Measurements from ENCODE around the gene NDUFAF8.

GRCh38 chr17:81193470-81194224 lies 45.5 kb upstream of the NDUFAF8 start:
- TF ChIP-seq POLR2A (IDR thresholded peaks at IDR 0.05; ENCODE audit: borderline replicate concordance, extremely low read depth, insufficient read depth, insufficient read length) (no peak), CTCF (IDR thresholded peaks at IDR 0.05 in 2 of 3, conservative IDR thresholded peaks at IDR 0.05 in 1 of 3; ENCODE audit: borderline replicate concordance in 1 of 3, insufficient read depth in 1 of 3, low read depth in 2 of 3, low read length in 2 of 3) (no peak), EZH2 (IDR thresholded peaks at IDR 0.05) (no peak), ATF3 (IDR thresholded peaks at IDR 0.05) (no peak), ZBTB33 (IDR thresholded peaks at IDR 0.05; ENCODE audit: extremely low read depth, insufficient replicate concordance, low read length) (no peak), POLR2AphosphoS5 (IDR thresholded peaks at IDR 0.05; ENCODE audit: low read depth, low read length) (no peak), SIN3A (IDR thresholded peaks at IDR 0.05; ENCODE audit: low read depth) (no peak), RAD21 (IDR thresholded peaks at IDR 0.05; ENCODE audit: low read depth) (no peak), REST (IDR thresholded peaks at IDR 0.05; ENCODE audit: low read depth) (no peak)

All from HCT116 (cell line).